Smooth muscle cell (in vitro differentiated cells): ENCODE results near the gene JAM2. TPM values are rescaled to one million over a fixed set of nuclear protein-coding genes. Genes with fewer than 3 reads are reported as not detected.

Source experiments
- DNase-seq: peaks from one replicate; lab custom pipeline; 2025; ENCODE audit not compliant: unreplicated experiment; lab: John Stamatoyannopoulos, UW
- H2AFZ ChIP-seq: fragments of 200-600 bp; sonication (generic); 2 replicates; pipeline ENCODE4 v1.6.0; 2016; ENCODE audit warnings: antibody characterized with exemption, low read depth, mild to moderate bottlenecking
- H3F3A ChIP-seq: fragments of 200-600 bp; sonication (generic); 2 replicates; pipeline ENCODE4 v1.6.0; 2017; ENCODE audit warnings: antibody characterized with exemption, low read depth
- H3K27ac ChIP-seq: fragments of 200-600 bp; sonication (generic); 2 replicates; pipeline ENCODE4 v1.5.1; 2016; ENCODE audit warnings: low read depth, mild to moderate bottlenecking
- H3K27me3 ChIP-seq: fragments of 200-600 bp; sonication (generic); 2 replicates; pipeline ENCODE4 v1.6.1; 2016; ENCODE audit warnings: low read depth, mild to moderate bottlenecking
- H3K36me3 ChIP-seq: fragments of 200-600 bp; sonication (generic); 2 replicates; pipeline ENCODE4 v1.5.1; 2016; ENCODE audit warnings: low read depth
- H3K4me1 ChIP-seq: fragments of 200-600 bp; sonication (generic); 2 replicates; pipeline ENCODE4 v1.5.1; 2016; ENCODE audit warnings: low read depth
- H3K4me2 ChIP-seq: fragments of 200-600 bp; sonication (generic); 2 replicates; pipeline ENCODE4 v1.6.0; 2016; ENCODE audit warnings: mild to moderate bottlenecking
- H3K4me3 ChIP-seq: fragments of 200-600 bp; sonication (generic); 2 replicates; pipeline ENCODE4 v1.5.1; 2016; ENCODE audit warnings: mild to moderate bottlenecking
- H3K79me2 ChIP-seq: fragments of 200-600 bp; sonication (generic); 2 replicates; pipeline ENCODE4 v1.6.0; 2016; ENCODE audit warnings: low read depth, mild to moderate bottlenecking
- H3K9ac ChIP-seq: fragments of 200-600 bp; sonication (generic); 2 replicates; pipeline ENCODE4 v1.6.0; 2016; ENCODE audit warnings: low read depth
- H3K9me3 ChIP-seq: fragments of 200-600 bp; sonication (generic); replicated peaks from 2 replicates; pipeline ENCODE4 v1.5.1; 2016; ENCODE audit warnings: low read depth
- H4K20me1 ChIP-seq: fragments of 200-600 bp; sonication (generic); 2 replicates; pipeline ENCODE4 v1.6.0; 2016; ENCODE audit warnings: low read depth
- WGBS: methylation state at CpG from one replicate; pipeline ENCODE4 v1.1.7; 2016; ENCODE audit warnings: low lambda C conversion rate; 5-methylcytosine and 5-hydroxymethylcytosine counted together
- polyA plus RNA-seq: library from polyadenylated mRNA; unstranded; fragments of >200 nt; fragmentation: Nextera tagmentation; extraction: Ambion mirVana; gene quantifications from 2 replicates; pipeline ENCODE4 v1.2.1, GENCODE V29; 2016
- total RNA-seq: library from RNA; depleted of rRNA; stranded (reverse); fragments of >200 nt; gene quantifications from 2 replicates; pipeline ENCODE4 v1.2.3, GENCODE V29; 2014
- TF ChIP-seq, protein P1 (sequence below): fragments of 200-600 bp; sonication (generic); IDR thresholded peaks from 2 replicates; pipeline ENCODE4 v1.5.1; 2017; ENCODE audit warnings: borderline replicate concordance, mild to moderate bottlenecking, antibody characterized with exemption; ENCODE audit not compliant: insufficient read depth, poor library complexity, severe bottlenecking

Gene JAM2
- total and polyA plus RNA-seq, 2 experiments from 2014 or later, result 5.5 to 6.0 TPM

DNA sequence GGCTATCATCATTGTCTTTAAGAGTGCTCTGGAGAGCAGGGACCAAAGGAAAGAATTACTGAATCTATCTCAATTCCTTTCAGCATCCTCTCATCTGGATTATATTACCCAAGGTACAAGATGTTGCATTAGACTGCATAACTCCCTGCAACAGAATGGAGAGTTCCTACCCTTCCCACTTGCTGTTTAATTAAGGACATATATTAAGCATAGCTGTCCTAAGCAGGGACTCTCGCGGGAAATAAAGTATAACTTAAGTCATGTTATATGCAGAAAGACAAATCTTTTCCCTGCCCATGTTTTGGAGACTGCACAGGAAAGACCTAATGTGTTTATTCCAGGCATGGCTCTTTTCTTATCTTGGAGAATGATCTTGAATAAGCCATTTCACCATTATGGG is 6.8 kb upstream of the JAM2 start:
- no peaks in the 10 kb centered on the region for H3K36me3 ChIP-seq
- no peak overlapping the region for H3K9ac ChIP-seq
- no peak overlapping the region for H3K4me2 ChIP-seq
- no peak for DNase-seq
- H3F3A ChIP-seq, result no peaks in the 10 kb centered on the region
- WGBS, result 93% methylated on average over 2 of the region's 2 CpGs
- no peak overlapping the region for H3K27ac ChIP-seq
- no peak overlapping the region for H3K4me3 ChIP-seq
- no peak overlapping the region for H2AFZ ChIP-seq
- H3K27me3 ChIP-seq, result no peaks in the 10 kb centered on the region
- no peaks in the 10 kb centered on the region for H3K9me3 ChIP-seq
- TF ChIP-seq, protein P1, sequence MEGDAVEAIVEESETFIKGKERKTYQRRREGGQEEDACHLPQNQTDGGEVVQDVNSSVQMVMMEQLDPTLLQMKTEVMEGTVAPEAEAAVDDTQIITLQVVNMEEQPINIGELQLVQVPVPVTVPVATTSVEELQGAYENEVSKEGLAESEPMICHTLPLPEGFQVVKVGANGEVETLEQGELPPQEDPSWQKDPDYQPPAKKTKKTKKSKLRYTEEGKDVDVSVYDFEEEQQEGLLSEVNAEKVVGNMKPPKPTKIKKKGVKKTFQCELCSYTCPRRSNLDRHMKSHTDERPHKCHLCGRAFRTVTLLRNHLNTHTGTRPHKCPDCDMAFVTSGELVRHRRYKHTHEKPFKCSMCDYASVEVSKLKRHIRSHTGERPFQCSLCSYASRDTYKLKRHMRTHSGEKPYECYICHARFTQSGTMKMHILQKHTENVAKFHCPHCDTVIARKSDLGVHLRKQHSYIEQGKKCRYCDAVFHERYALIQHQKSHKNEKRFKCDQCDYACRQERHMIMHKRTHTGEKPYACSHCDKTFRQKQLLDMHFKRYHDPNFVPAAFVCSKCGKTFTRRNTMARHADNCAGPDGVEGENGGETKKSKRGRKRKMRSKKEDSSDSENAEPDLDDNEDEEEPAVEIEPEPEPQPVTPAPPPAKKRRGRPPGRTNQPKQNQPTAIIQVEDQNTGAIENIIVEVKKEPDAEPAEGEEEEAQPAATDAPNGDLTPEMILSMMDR, result no peak
- no peaks in the 10 kb centered on the region for H3K4me1 ChIP-seq
- no peaks in the 10 kb centered on the region for H3K79me2 ChIP-seq
- H4K20me1 ChIP-seq, result no peaks in the 10 kb centered on the region

DNA sequence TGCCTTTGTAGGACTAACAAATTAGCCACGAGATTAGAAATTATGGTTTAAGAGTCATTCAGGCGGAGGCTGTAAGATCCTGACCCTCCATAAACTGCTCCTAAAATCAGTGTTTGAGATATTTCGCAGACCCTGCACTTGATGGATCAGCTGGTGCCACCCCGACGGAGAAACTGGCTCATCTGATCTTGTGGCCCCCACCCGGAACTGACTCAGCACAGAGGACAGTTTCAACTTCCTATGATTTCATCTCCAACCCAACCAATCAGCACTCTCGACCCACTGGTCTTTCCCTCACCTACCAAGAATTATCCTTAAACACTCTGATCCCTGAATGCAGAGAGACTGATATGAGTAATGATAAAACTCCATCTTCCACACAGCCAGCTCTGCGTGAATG is 3.7 kb upstream of the JAM2 start:
- no peak overlapping the region for H2AFZ ChIP-seq
- H3K27me3 ChIP-seq, result peaks cover 7% of the 10 kb centered on the region
- H3K27ac ChIP-seq, result no peak overlapping the region
- H3K36me3 ChIP-seq, result no peaks in the 10 kb centered on the region
- H3K79me2 ChIP-seq, result no peaks in the 10 kb centered on the region
- no peaks in the 10 kb centered on the region for H4K20me1 ChIP-seq
- H3F3A ChIP-seq, result no peaks in the 10 kb centered on the region
- H3K9me3 ChIP-seq, result no peaks in the 10 kb centered on the region
- no peak for DNase-seq
- TF ChIP-seq, protein P1, result no peak
- no peak overlapping the region for H3K9ac ChIP-seq
- H3K4me2 ChIP-seq, result no peak overlapping the region
- peaks cover 12% of the 10 kb centered on the region for H3K4me1 ChIP-seq
- no peak overlapping the region for H3K4me3 ChIP-seq
- 49% methylated on average over 7 of the region's 8 CpGs for WGBS

DNA sequence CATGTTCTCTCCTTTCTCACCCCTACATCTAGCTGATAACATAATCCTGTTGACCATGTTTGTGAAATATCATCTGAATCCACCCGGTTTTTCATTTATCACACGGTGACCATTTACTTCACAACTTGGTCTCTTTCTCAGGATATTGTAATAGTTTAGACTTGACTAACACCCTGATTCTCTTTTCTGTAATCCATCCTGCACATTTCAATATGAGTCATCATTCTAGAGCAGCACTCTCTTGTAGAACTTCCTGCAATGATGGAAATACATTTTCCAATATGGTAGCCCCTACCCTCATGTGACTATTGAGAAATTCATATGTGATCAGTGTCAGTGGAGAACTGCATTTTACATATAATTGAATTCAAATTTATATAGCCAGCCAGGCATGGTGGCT is 2.3 kb upstream of the JAM2 start:
- no peak for DNase-seq
- no peak overlapping the region for H3K4me3 ChIP-seq
- H3K36me3 ChIP-seq, result no peaks in the 10 kb centered on the region
- WGBS, result 61% methylated on average over 2 of the region's 2 CpGs
- no peaks in the 10 kb centered on the region for H3K9me3 ChIP-seq
- no peaks in the 10 kb centered on the region for H3F3A ChIP-seq
- no peak overlapping the region for H3K9ac ChIP-seq
- peaks cover 21% of the 10 kb centered on the region for H3K27me3 ChIP-seq
- H2AFZ ChIP-seq, result no peak overlapping the region
- peaks cover 16% of the 10 kb centered on the region for H3K4me1 ChIP-seq
- H3K27ac ChIP-seq, result no peak overlapping the region
- no peaks in the 10 kb centered on the region for H4K20me1 ChIP-seq
- no peaks in the 10 kb centered on the region for H3K79me2 ChIP-seq
- no peak overlapping the region for H3K4me2 ChIP-seq
- TF ChIP-seq, protein P1, result no peak

DNA sequence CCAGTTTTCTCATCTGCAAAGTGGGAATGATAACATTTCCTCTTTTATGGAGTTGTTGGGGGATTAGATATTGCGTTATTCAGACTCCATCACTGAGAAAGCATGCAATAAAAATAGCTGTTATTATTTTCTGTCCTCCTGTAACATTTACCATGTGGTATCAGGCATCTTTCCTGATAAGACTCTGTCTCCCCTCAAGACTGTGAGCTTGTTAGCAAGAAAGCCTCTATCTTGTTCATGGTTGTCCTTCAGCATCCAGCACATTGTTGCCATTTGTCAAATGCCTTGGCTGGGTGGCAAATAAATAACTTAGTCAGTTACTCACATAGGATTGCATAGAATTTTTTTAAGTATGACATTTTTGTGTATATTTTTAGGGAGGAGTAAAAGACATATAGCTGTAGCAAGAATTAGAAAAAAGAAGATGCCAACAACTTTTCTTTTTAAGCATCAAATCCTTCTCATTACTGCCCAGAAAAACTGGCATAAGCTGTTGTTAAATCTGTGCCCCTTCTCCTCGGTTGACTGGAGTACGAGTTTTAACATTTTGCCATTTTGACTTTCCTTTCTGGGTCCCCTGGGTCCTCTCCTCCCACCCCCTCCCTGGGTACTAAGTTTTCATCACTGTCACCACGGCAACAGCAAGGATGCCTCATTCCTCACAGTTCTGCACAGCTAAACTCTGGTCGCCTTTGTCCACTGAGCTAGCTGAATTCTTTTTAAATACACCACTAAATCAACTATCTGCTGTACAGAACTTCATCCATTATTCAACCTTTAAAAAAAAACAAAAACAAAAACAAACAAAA is 1.0 kb upstream of the JAM2 start:
- Histone ChIP-seq H2AFZ (no peak overlapping the region), H4K20me1 (no peaks in the 10 kb centered on the region), H3K9ac (peak overlapping the region; percentile 89), H3K27me3 (peaks cover 21% of the 10 kb centered on the region), H3K4me1 (peaks cover 16% of the 10 kb centered on the region), H3K36me3 (no peaks in the 10 kb centered on the region), H3K4me3 (peak overlapping the region; percentile 79), H3F3A (no peaks in the 10 kb centered on the region), H3K27ac (peak overlapping the region; percentile 18), H3K4me2 (peak overlapping the region; percentile 98), H3K9me3 (no peaks in the 10 kb centered on the region), H3K79me2 (no peaks in the 10 kb centered on the region)
- WGBS, result 55% methylated on average over 5 of the region's 5 CpGs
- no peak for DNase-seq
- TF ChIP-seq, protein P1, result no peak
